OCI-LY3 (cell line): ENCODE data around the gene CHD8.
A peak's percentile ranks its signal among the peaks of the same experiment; 100 is the strongest.

ENCODE experiments used
- H2AFZ ChIP-seq: fragments of 200-600, 300-600 bp; shearing (Covaris generic); 2 replicates; pipeline ENCODE4 v1.6.0; 2014; ENCODE audit warnings: antibody characterized with exemption, low read depth, low read length
- H3K27ac ChIP-seq: fragments of 200-600, 300-600 bp; sonication (generic); 2 replicates; pipeline ENCODE4 v1.5.1; 2014; ENCODE audit warnings: mild to moderate bottlenecking, low read length, moderate library complexity, mixed read lengths
- H3K27me3 ChIP-seq: fragments of 200-600, 300-600 bp; sonication (generic); 2 replicates; pipeline ENCODE4 v1.6.1; 2014; ENCODE audit warnings: low read depth, low read length, mixed read lengths
- H3K36me3 ChIP-seq: fragments of 200-600, 300-600 bp; sonication (generic); replicated peaks from 2 replicates; pipeline ENCODE3; 2014; ENCODE audit warnings: low read depth, low read length, mixed read lengths
- H3K4me1 ChIP-seq: fragments of 300-600, 200-600 bp; sonication (generic); 2 replicates; pipeline ENCODE4 v1.6.1; 2014; ENCODE audit warnings: low read length, mixed read lengths
- H3K4me2 ChIP-seq: fragments of 200-600, 300-600 bp; sonication (generic); 2 replicates; pipeline ENCODE4 v1.6.1; 2014; ENCODE audit warnings: low read length, mixed read lengths
- H3K4me3 ChIP-seq: fragments of 300-600, 200-600 bp; sonication (generic); 2 replicates; pipeline ENCODE4 v1.5.1; 2014; ENCODE audit warnings: antibody characterized with exemption, mild to moderate bottlenecking, low read length, moderate library complexity
- H3K79me2 ChIP-seq: fragments of 300-600, 200-600 bp; shearing (Covaris generic); 2 replicates; pipeline ENCODE4 v1.6.1; 2014; ENCODE audit warnings: mild to moderate bottlenecking, low read length, mixed read lengths
- H3K9ac ChIP-seq: fragments of 300-600, 200-600 bp; shearing (Covaris generic); 2 replicates; pipeline ENCODE4 v1.6.0; 2014; ENCODE audit warnings: mild to moderate bottlenecking, low read length, moderate library complexity
- H3K9me3 ChIP-seq: fragments of 200-600, 300-600 bp; shearing (Covaris generic); 2 replicates; pipeline ENCODE4 v1.6.1; 2014; ENCODE audit warnings: low read length, mixed read lengths; ENCODE audit not compliant: insufficient read depth
- H4K20me1 ChIP-seq: fragments of 200-600, 300-600 bp; sonication (generic); 2 replicates; pipeline ENCODE4 v1.6.1; 2016; ENCODE audit warnings: low read length, mixed read lengths; ENCODE audit not compliant: insufficient read depth
- CTCF ChIP-seq: fragments of 200-600, 300-600 bp; sonication (generic); IDR thresholded peaks from 2 replicates; pipeline ENCODE4 v1.5.1; 2014; ENCODE audit warnings: antibody characterized with exemption, low read length, low read depth
- EZH2phosphoT487 ChIP-seq: fragments of 200-600 bp; shearing (Covaris generic); IDR thresholded peaks from 2 replicates; pipeline ENCODE4 v1.6.1; 2018; ENCODE audit warnings: antibody characterized with exemption, mixed run types, low read depth

Gene CHD8

GRCh38 chr14:21501568-21501967 is 45.6 kb upstream of the CHD8 start:
- Histone ChIP-seq H3K9me3 (no peaks in the 10 kb centered on the region), H3K4me2 (no peak overlapping the region), H3K9ac (no peak overlapping the region), H3K79me2 (peaks cover 23% of the 10 kb centered on the region), H3K27ac (no peak overlapping the region), H3K4me3 (no peak overlapping the region), H3K27me3 (no peaks in the 10 kb centered on the region), H2AFZ (no peak overlapping the region), H4K20me1 (no peaks in the 10 kb centered on the region), H3K4me1 (peaks cover 10% of the 10 kb centered on the region), H3K36me3 (peaks cover 61% of the 10 kb centered on the region)
- TF ChIP-seq CTCF, result no peak
- no peak for TF ChIP-seq EZH2phosphoT487

- no peaks in the 10 kb centered on the region for H3K9me3 ChIP-seq
- H3K9ac ChIP-seq, result no peak overlapping the region
- H2AFZ ChIP-seq, result no peak overlapping the region
- H3K27me3 ChIP-seq, result no peaks in the 10 kb centered on the region
- peaks cover 4% of the 10 kb centered on the region; the same call in 1 of the 2 replicates for H3K79me2 ChIP-seq
- no peak overlapping the region for H3K4me3 ChIP-seq
- no peaks in the 10 kb centered on the region for H3K4me1 ChIP-seq
- H3K27ac ChIP-seq, result no peak overlapping the region
- TF ChIP-seq EZH2phosphoT487, result no peak
- peak; percentile 67 for TF ChIP-seq CTCF
- no peaks in the 10 kb centered on the region for H4K20me1 ChIP-seq
- peaks cover 76% of the 10 kb centered on the region for H3K36me3 ChIP-seq
- H3K4me2 ChIP-seq, result no peak overlapping the region
Measured at GRCh38 chr14:21498540-21499526, 42.9 kb upstream of the CHD8 start.

GRCh38 chr14:21496453-21496852 is 40.5 kb upstream of the CHD8 start:
- Histone ChIP-seq H3K4me3 (no peak overlapping the region), H3K79me2 (no peaks in the 10 kb centered on the region), H2AFZ (no peak overlapping the region), H4K20me1 (no peaks in the 10 kb centered on the region), H3K27ac (no peak overlapping the region), H3K9me3 (no peaks in the 10 kb centered on the region), H3K4me2 (no peak overlapping the region), H3K4me1 (no peaks in the 10 kb centered on the region), H3K27me3 (no peaks in the 10 kb centered on the region), H3K9ac (no peak overlapping the region), H3K36me3 (peaks cover 60% of the 10 kb centered on the region)
- TF ChIP-seq EZH2phosphoT487 (no peak), CTCF (no peak)

GRCh38 chr14:21494902-21495762 is 39.2 kb upstream of the CHD8 start:
- TF ChIP-seq CTCF (no peak), EZH2phosphoT487 (no peak)
- Histone ChIP-seq H3K27ac (no peak overlapping the region), H3K79me2 (no peaks in the 10 kb centered on the region), H3K4me1 (no peaks in the 10 kb centered on the region), H3K9ac (no peak overlapping the region), H3K36me3 (peaks cover 49% of the 10 kb centered on the region), H2AFZ (no peak overlapping the region), H4K20me1 (no peaks in the 10 kb centered on the region), H3K9me3 (no peaks in the 10 kb centered on the region), H3K4me3 (no peak overlapping the region), H3K27me3 (no peaks in the 10 kb centered on the region), H3K4me2 (no peak overlapping the region)
